Epithelial cell of proximal tubule (primary cell): ENCODE data around the gene PPAN. TPM values are rescaled to one million over a fixed set of nuclear protein-coding genes. Genes with fewer than 3 reads are reported as not detected.

ENCODE experiments used
- DNase-seq: peaks from one replicate; pipeline ENCODE4 v3.0.0-alpha.2; 2011; ENCODE audit warnings: low read depth
- H3K4me3 ChIP-seq: 2 replicates; pipeline ENCODE4 v1.5.1; 2011; ENCODE audit warnings: low read depth, mild to moderate bottlenecking, low read length
- CTCF ChIP-seq: conservative IDR thresholded peaks from 2 replicates; pipeline ENCODE4 v1.5.1; 2012; ENCODE audit warnings: low read depth, mild to moderate bottlenecking, low read length
- total RNA-seq: library from RNA; depleted of rRNA; stranded (reverse); fragments of >200 nt; gene quantifications from 2 replicates; pipeline ENCODE4 v1.2.3, GENCODE V29; 2015

PPAN gene
- total RNA-seq, 1 donor from 2014 or later, result 38.1 TPM

DNA sequence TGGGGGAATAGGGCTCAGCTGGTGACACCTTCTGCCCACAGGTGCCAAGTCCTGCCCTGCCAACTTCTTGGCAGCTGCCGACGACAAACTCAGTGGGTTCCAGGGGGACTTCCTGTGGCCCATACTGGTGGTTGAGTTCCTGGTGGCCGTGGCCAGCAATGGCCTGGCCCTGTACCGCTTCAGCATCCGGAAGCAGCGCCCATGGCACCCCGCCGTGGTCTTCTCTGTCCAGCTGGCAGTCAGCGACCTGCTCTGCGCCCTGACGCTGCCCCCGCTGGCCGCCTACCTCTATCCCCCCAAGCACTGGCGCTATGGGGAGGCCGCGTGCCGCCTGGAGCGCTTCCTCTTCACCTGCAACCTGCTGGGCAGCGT is 7.4 kb downstream of the PPAN start:
- no peak for DNase-seq
- TF ChIP-seq CTCF, result no peak
- no peak overlapping the region for H3K4me3 ChIP-seq

GRCh38 chr19:10113964-10114650 is 7.9 kb downstream of the PPAN start:
- no peak for DNase-seq
- TF ChIP-seq CTCF, result no peak
- no peak overlapping the region for H3K4me3 ChIP-seq

DNA sequence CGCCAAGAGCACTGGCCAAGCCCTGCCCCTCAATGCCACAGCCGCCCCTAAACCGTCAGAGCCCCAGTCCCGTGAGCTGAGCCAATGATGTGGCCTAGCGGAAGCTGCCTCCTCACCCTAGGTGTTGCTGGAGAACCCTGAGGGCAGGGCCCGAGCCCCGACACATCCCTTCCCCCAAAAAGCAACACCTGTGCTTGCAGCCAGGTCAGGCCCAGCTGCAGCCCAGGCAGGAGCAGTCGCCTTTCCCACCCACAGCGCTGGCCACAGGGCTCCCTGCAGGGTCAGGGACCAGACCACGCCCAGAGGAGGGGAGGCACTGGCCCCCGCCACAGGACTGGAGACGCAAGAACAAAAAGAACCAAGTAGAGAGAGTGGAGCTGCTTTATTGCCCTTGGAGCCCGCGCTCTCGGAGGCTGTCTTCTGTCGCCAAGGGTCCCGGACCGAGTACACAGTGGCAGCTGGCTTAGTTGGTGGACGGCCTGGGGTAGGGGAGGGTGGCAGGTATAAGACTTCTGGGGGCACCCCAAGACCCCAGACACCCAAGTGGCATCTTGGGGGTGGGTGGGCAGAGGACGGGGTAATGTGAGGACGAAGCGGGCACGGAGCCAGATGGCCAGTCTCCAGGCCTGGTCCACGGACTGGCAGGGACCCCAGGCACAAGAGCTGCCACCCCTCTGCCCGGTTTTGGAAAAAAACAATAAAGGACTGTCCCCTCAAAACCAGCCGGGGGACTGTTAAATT is 8.7 kb downstream of the PPAN start:
- TF ChIP-seq CTCF, result no peak

GRCh38 chr19:10115392-10116084 is 9.4 kb downstream of the PPAN start:
- TF ChIP-seq CTCF, result no peak
- no peak overlapping the region for H3K4me3 ChIP-seq
- no peak for DNase-seq

More for the DNA sequence above, 8.7 kb downstream of the PPAN start:
- DNase-seq, result no peak
- H3K4me3 ChIP-seq, result no peak overlapping the region

DNA sequence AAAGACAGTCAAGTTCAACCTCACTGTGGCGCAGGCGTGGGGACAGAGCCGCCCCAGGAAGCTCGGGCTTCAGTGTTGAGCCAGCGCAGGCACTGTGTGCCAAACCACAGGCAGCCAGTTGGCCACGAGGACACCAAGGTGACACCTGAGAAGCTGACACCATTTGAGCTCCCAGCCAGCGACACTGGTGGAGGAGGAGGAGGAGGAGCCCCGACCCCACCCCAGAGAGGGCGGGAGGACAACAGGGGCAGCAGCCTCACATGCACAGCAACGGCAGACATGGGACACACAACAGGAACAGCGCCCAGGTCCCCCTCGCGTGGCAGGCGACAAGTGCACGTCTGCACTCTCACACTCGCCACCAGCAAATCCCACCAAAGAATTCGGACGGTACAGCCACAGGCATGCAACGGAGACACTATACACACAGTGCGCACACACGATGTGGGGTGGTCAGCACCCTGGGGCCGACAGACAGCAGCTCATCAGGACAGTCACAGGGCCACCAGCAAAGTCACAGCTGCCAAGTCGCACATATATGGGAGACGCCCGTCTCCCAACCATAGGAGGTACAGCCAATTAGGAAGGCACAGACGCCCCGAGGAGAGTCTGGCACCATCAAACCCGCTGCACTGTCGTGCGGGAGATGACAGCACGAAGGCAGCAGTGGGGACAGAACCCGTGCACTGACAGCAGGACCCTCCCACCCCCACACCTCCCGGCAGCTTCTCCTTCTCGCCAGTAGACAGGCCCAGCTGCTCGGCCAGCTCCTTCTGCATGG is 10.1 kb downstream of the PPAN start:
- no peak for TF ChIP-seq CTCF
- no peak overlapping the region for H3K4me3 ChIP-seq
- DNase-seq, result no peak

GRCh38 chr19:10116866-10117616 is 10.9 kb downstream of the PPAN start:
- no peak overlapping the region for H3K4me3 ChIP-seq
- TF ChIP-seq CTCF, result no peak
- DNase-seq, result no peak
